SH-SY5Y (cell line): Measurements from ENCODE around the gene DHX30.

Source experiments
- GATA2 ChIP-seq: IDR thresholded peaks from 2 replicates; pipeline ENCODE4 v1.6.1; 2011; ENCODE audit warnings: mild to moderate bottlenecking, low read depth, low read length
- GATA3 ChIP-seq: IDR thresholded peaks from 2 replicates; pipeline ENCODE4 v1.6.1; 2011; ENCODE audit warnings: low read depth, mild to moderate bottlenecking, low read length, moderate library complexity

DNA sequence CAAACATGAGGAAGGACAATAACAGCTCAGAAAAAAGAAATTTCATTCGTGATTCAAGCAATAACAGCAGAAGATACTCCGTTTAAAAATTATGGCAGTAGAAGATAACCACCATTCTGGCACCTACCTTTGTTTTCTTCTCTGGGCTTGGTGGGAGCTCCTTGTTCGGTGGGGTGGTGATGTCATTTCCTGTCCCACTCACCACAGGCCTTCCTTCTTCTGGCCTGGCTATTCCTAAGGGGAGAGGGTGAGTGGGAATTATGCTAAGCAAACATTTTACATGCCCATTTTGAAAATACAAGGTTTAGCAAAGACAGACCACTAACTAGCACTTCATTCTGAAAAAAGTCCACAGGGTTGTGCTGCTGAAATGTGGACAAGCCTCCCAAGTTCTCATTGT lies 74.4 kb downstream of the DHX30 start:
- TF ChIP-seq GATA2, result no peak
- no peak for TF ChIP-seq GATA3
